ENCODE data around the gene AGBL4.

- TF ChIP-seq, protein P1, sequence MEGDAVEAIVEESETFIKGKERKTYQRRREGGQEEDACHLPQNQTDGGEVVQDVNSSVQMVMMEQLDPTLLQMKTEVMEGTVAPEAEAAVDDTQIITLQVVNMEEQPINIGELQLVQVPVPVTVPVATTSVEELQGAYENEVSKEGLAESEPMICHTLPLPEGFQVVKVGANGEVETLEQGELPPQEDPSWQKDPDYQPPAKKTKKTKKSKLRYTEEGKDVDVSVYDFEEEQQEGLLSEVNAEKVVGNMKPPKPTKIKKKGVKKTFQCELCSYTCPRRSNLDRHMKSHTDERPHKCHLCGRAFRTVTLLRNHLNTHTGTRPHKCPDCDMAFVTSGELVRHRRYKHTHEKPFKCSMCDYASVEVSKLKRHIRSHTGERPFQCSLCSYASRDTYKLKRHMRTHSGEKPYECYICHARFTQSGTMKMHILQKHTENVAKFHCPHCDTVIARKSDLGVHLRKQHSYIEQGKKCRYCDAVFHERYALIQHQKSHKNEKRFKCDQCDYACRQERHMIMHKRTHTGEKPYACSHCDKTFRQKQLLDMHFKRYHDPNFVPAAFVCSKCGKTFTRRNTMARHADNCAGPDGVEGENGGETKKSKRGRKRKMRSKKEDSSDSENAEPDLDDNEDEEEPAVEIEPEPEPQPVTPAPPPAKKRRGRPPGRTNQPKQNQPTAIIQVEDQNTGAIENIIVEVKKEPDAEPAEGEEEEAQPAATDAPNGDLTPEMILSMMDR (IDR thresholded peaks at IDR 0.05; ENCODE audit: borderline replicate concordance, extremely low read depth, low read length, poor library complexity, severe bottlenecking), result no peak
- no peak for TF ChIP-seq EZH2 (IDR thresholded peaks at IDR 0.05; ENCODE audit: borderline replicate concordance, low read depth, low read length, severe bottlenecking)
Measured at GRCh38 chr1:49951385-49951784, 72.4 kb downstream of the AGBL4 start.
